NCI-H524 (cell line): ENCODE data around the gene EYA4.
A peak's percentile ranks its signal among the peaks of the same experiment; 100 is the strongest.

ENCODE experiments used
- DNase-seq, 2 experiments: peaks; one replicate each; lab custom pipeline; 2025; lab: John Stamatoyannopoulos, UW

The EYA4 gene

DNA sequence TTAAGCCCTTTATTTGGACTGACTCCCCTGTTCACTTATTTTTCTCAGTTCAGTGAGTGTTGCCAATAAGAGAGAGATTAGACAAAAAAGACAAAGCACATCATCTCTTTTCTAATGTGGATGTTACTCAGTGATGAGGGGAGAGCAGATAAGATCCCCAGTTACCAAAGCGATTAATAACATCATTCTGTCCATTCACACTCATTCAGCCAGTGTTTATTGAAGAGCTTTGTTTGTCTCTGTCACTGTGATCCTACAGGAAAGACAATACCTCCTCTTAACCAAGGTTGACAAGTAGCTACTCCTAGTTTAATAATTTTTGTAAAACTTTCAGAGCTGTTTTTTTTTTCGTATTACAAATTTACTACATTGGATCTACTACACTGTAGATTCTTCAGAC is 163.0 kb downstream of the EYA4 start:
- no peak for DNase-seq

DNA sequence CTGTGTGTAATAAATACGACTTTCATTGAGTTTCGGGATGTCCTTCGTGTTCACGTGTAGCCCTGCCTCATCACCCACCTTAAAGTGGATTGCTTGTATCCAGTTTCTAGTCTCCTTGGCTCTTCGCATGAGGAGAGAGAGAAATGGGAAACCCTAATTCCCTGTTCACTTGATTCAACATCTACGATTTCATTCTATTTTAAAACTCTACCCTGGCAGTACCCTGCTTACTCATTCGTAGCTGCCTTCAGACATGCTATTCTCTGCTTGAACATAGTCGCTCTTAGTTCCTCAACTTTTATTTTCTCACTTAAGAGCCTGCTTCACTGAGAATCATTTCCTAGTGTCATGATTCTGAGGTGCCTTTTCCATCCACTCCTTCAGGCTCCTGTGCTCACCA is 163.6 kb downstream of the EYA4 start:
- DNase-seq = no peak

DNA sequence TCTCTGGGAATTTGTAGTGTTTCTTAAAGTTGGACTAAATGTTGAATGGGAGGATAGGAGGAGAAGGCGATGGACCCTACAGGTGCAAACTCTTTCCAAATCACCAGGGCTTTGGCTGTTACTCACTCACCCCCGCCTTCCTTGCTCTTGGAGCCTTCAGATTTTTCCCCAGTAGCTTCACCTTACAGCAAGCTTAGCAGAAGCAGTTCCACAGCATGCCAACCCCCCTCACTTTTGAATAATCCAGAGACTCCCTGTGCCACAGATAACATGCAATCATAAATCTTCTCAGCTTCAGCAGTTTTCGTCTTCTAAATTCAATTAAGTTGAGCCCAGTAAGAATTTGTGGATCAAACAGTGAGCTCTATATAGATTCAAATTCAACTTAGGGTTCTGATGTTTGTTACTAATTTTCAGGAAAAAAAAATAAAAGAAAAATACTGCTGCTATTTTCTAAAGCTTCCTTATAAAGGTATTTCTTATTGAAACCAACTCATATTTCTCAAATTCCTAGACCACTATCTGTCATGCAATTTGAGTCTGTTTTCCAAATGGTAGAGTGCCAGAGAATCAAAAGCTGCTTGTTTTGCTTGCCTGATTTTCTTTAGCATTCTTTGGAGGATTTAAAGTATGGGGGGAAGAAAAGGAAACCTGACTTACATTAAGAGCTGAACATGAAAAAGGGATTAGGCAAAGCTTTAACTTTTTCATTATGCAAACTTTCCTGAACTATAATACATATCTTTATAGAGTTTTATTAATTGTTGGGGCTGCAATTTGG is 166.4 kb downstream of the EYA4 start:
- DNase-seq = no peak

DNA sequence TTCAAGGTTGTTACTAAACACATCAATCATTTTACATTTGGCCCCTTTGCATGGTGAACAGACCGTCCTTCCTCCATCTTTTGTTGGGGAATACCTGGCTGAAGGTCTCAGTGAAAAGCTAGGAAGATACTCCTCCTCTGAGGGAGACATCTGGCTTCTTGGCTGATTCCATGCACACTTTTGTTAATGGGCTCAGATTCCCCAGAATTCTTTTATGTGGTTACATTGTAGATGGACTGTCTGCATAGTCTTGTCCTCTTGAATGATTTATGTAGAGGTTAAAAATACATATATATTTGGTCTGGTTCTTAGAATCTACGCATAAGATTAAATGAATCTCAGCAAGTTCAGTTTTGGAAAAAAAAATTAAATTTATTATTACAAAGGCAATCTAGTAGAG is 167.0 kb downstream of the EYA4 start:
- no peak for DNase-seq

DNA sequence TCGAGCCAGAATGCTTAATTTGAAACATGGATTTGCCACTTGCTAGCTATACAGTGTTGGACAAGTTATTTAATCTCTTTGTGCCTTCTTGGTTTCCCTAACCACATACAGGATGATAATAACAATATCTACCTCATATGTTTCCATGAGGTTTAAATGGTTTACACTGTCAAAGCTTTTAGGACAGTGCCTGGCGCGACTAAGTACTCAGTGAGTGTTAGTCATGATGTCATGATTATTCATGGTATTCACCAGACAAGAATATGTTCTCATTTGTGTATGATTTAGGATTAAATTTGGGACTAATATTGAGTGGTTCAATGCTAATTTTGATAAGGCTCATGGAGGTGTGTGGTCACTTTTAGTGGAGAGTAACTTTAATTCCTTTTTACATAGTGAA is 167.4 kb downstream of the EYA4 start:
- no peak for DNase-seq

DNA sequence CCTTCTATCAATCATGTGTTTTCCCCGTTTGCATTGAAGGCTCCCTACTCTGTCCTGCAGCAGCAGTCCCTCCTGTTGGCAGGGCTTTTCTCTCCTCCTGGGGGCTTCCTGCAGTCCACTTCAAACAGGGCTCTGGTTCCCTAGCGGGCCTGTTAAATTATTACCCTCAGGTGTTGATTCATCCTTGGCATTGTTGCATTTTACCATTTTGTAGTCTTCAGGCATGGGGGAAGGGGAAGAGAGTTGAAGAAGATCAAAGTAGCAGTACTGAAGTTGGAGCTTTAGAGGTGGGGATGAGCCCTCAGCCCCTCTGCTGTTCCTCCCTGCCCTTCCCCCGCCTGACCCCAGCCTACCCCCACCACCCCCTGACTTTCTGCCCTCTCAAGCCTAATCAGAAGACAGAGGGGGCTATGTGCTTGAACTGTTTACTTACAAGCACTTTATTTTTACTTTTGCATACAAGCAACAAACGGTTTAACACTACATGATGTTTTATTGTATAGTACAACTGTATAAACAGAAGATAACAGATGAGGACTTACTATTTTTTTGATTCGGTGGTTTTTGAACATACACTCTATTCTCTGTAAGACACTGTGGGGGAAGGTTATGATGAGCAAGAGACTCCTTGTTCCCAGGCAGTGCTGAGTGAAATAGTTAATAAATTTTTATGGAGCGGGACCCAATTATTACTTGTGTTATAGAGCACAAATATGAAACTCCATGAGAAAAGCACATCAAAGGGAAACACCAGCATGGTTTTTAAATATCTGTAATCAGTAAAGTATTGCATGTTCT is 169.7 kb downstream of the EYA4 start:
- DNase-seq = no peak

DNA sequence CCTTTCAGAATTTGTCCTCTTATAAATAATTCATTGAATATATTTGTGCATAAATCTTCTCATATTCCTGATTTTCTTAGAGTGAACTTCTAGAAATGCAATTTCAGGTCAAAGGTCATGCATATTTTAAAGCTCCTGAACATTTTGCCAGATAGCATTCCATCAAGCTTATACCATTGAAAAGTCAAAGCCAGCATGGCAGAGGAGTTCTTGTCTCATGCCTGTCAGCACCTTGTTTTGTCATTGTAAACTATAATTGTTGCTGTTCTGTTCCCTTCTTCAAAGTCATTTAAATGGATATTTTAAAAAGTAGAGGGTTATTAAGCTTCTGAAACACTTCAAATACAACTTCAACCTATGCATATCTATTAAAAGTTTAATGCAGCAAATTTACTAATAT is 170.6 kb downstream of the EYA4 start:
- no peak for DNase-seq

DNA sequence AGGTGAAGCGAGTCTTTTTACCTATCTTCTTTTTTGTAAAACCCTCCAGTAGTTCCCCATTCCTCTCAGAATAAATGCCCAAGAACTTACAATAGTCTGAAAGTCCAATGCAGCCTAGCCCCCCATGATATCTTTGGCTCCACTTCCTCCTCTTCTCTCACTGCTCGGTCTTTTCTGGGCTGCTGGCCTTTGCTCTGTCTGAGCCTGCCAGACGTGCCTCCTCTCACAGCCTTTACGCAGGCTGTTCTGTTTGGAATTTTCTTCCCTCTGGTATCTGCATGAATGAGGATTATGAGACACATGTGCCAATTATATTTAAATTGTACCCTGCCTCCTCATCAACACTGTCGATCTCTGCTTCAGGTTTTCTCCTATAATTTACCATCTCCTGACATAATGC is 174.1 kb downstream of the EYA4 start:
- no peak for DNase-seq

DNA sequence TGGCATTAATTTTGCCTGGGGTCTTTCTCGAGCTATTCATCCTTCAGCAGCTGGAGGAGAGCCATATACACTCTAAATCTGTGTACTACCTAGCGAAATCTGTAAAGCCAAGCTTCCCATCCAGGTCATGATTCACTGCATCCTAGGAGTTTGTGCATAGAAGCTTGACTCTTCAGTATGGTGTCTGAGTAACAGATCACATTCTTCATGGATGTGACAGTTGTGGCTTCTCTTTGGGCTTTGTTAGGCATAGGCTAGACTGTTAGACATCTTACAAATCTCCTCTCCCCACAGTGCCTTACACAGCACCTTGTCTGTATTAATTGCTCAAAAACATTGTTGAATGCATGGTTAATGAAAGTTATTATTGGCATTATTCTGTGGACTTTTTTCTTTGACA is 177.0 kb downstream of the EYA4 start:
- DNase-seq = no peak

DNA sequence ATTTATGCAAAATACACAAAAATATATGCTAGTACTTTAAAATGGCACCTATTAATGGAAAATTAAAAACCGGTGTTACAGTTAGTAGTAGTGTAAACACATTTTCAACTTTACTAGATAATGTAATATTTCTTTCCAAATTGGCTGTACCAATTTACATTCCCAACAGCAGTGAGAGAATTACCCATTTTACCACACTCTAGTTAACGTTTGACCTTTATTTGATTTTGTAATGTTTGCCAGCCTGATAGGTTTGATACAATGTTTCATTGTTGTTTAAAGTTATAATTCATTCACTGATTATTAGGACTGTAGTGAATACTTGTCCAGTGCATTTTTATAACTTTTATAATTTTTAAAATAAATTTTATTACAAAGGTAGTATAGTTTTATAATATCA is 182.1 kb downstream of the EYA4 start:
- DNase-seq = no peak

DNA sequence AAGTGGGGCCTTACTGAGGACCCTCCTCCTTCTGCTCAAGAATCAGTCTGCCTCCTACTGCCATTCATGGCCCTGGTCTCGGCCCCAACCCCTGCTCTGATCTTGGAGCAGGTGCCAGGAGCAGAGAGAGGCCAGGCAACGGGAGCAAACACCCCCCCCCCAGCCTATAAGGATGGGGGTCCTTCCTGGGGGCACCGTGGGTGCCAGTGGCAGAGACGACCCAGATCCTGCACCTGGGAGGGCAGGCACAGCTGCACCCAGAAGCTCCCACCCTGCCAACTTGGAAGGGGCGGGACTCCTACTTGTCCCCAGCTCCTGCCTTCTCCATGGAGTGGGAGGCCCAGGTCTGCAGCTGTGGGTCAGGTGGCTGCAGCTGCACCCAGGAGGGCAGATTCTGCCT is 183.2 kb downstream of the EYA4 start:
- DNase-seq = no peak

DNA sequence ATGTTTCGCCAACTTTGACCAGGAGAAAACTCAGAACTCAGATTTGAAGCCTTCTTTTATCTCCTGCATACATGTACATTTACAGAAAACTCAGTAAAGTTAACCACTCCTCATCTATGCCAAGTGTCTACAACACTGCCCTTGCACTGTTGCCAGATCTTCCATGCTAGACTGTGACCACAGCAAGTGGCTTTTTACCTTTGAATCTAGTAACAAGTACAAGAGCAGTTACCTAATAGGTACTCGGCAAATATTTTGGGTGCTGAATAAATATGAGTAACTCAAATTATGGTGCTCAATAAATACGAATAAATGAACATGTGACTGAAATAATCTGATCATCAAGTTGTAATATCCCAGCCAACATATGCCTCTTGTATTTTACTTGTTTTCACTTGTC is 184.9 kb downstream of the EYA4 start:
- DNase-seq = no peak

DNA sequence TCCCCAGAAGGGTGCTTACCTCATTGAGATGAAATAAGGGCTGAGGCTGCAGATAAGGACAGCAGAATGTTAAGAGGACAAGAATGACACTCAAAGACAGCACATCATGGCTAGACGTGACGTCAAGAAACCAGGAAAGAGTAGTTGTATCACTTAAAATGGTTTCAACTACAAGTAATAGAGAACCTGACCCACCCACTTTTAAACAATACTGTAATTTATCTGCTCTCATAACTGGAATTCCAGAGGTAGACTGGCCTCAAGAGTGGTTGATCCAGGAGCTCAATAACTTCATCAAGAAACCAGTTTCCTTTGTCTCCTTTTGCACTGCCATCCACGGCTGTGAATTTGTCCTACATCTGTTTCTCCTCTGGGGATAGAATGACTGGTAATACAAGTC is 187.1 kb downstream of the EYA4 start:
- DNase-seq = no peak

DNA sequence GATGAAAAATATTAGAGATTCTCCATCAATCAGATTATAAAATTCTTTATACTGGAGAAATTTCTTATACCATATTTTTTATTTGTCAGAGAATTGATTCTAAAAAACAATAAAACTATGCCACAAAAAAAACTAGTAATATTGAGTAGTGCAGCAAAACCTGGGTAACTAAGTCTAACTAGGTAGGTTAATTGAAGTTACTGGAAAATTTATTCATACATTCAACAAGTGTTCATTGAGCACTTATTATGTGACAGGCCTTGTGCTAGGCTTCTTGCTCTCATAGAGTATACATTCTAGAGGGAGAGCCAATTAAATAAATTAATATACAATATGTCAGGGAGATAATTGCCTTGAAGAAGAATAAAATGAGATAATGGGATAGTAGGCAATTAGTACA is 189.4 kb downstream of the EYA4 start:
- DNase-seq = no peak

DNA sequence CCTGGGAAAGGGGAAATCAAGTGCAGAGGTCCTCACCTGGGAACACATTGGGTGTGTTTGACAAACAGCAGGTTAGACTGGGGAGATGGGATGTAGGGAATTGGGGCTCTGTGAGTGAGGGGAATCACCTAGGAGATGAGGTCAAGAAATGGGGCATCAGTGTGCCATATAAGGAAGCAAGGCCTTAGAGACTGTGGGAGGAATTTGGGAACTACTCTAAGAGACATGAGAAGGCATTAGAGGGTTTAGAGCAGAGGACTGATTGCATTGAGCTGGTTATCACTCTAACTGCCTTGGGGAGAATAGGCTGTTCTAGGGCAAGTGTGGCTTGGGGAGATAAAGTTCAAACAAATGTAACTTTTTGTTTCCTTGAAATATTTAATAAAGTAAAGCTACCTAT is 189.9 kb downstream of the EYA4 start:
- DNase-seq = no peak

DNA sequence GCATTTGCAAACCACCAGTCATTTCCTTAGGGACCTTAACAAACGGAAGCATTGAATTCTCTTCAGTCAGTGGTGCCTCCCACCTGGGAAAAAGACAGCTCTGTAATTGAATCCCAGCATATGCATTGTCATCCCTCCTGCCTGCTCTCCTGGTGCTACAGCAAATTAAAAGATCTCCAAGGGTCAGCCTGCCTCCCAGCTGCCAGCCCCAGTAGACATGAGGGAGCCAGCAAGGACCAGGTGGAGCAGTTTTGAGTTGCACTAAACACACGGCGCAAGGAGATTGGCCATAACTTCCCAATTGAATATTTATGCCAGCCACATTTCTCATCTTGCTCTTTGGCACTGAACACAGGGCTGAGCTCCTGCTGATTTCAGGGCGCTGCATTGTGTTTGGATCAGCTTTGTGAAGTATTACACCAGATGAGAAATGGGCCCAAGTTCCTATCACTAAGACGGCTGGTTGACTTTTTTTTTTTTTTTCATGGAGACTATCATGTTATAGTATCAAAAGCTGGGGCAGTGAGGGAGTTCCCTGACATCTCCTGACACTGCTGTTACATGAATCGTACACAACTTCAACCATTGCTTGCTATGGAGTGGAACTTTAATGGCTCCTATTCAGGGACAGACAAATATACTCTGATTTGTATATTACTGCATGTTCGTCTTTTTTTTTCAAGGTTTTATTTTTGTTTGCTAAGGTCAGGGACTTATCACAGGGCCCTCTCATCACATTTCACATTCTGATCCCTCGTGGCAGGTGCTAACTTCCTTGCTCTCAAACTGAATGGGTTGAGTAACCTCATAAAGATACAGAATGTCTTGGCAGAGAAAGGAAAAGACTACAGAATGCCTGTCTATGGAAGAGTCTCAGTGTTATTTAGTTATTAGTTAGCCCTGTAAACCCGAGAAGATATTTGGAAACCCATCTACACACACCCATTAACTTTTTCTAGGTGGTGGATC is 191.1 kb downstream of the EYA4 start:
- peak; percentile 46 to 80 for DNase-seq

DNA sequence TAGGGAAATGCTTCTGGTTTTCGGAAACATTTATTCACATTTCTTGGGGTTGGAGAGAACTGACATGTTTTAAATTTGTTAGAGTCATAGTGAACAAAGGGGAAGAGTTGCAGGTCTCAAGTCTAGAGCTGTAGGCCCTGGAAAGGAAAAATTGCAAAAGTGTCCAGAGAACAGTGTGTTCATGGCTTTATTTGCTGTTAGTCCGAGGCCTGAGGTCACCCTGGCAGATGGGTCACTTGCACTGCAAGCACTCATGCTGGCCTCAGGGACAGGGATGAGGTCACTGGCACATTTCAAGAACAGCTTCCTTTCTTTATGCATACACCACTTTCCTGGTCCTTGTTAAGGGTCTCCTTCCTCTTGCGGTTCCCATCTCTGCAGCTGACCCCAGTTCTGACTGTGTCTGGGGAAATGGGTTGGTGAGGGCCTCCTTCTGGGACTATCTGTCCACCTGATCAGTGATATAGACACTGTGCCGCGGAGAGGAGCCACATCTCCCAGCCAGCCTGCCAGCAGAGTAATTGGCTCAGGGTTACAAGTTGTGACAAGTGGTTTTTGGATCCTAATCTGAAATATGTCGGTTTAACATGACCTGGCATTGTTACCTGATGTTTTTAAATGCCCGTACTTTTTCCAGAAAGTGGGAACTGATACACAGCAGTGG is 194.0 kb downstream of the EYA4 start:
- DNase-seq = no peak

DNA sequence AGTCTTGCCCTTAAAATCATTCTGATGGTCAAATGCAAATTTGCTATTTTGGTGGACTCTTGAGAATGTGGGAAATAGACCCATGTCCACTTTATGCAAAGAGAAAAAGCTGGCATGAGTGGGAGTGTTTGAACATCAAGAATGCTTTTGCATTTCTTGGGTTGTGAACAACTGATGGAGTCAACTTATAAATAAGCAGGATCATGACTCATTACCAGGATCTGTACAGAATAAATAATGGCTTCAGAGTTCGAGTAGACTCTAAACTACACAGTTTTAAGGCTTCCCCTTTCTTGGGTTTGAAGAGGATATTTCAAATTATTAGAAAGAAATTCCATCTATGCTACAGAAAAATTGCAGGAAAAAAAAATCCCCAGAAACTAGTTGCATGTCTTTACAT is 195.5 kb downstream of the EYA4 start:
- no peak for DNase-seq

DNA sequence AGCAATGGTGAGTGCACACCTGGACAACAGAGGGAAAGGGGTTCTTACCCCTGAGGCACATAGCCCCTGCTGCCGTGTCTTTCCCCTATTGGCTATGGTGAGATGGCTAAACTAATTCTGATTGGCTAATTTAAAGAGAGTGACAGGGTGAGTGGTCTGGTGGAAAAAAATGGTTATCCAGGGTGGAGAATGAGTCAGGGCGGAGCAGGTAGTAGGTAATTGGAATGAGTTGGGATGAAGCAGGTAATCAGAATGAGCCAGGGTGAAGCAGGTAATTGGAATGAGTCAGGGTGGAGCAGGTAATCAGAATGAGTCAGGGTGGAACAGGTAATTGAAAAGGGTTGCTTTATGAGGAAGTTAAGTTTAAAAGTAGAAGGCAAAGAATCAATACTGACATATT is 200.3 kb downstream of the EYA4 start:
- DNase-seq = no peak

DNA sequence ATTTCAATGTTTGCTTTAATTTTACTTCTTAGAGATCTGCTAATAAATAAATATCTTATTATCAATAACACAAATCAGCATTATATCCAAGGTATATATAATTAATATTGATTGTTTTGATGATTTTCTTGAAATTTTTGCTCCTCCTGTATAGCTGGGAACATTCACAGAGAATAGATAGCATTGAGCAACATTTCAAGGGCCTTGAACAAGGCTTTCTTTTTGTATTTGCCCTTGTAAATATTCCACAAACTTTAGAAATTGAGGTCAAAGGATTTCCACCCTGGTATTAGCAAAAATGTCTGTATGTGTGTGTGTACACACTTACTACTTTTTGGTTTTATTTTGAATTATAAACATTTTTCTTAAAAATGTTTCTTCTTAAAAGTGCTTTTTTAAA is 205.6 kb downstream of the EYA4 start:
- DNase-seq = no peak

DNA sequence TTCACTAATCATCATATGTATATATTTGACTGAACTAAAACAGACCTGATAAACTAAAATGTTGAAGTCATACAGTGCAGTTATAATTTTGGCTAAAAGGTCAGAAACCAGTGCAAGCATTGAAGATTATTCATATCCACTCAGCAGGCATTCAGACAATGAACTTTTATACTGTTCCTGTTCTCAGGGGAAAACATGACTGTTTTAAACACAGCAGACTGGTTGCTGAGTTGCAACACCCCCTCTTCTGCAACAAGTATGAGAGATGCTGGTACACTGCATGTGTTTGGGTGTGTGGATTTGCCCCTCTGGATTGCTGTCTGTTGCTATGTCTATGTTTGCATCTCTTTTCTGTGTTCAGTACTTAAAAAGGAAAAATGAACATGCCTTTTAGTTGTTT is 206.8 kb downstream of the EYA4 start:
- DNase-seq = no peak

DNA sequence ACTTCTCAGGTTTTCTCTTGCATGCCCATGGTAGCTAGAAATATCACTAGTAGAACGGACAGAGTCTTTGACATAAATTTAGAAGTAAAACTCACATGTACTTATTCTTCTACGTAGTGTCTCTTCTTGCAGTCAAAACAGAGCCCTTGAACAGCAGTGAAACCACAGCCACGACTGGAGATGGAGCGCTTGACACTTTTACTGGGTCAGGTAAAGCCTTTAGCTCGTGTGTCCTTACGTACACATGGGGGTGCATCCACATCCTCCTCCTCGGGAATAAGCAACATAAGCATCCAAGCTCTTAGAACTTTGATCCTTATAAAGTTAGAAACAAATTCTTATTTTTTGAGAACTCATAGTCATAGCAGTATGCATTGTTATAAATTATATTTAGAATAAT is 215.3 kb downstream of the EYA4 start:
- DNase-seq = no peak
